Lung (tissue), 12 donors: ENCODE measurements around the gene USP19. TPM values are rescaled to one million over a fixed set of nuclear protein-coding genes. Genes with fewer than 3 reads are reported as not detected.

Experiments used
- ATAC-seq: fragments of 200-7000 bp; cut with Tn5 transposase; one replicate; pipeline ENCODE4 v1.9.1; 2020; ENCODE audit warnings: moderate number of reproducible peaks; ENCODE audit not compliant: insufficient read depth, low FRiP score
- DNase-seq, 3 donors: peaks; one replicate each; pipeline ENCODE4 v3.0.0-alpha.2; 2013 to 2017
- H3K27ac ChIP-seq, 2 donors: one replicate each; pipeline ENCODE4 v1.5.1; 2013; ENCODE audit warnings: mild to moderate bottlenecking in 2 of 2, moderate library complexity in 2 of 2, control low read depth in 1 of 2, inconsistent platforms in 1 of 2, low read depth in 1 of 2, low read length in 1 of 2
- H3K27me3 ChIP-seq, 3 donors: one replicate each; pipeline ENCODE4 v1.5.1; 2013; ENCODE audit warnings: low read length in 2 of 3; ENCODE audit not compliant: control insufficient read depth in 3 of 3, insufficient read depth in 3 of 3
- H3K36me3 ChIP-seq, 4 donors: one replicate each; pipeline ENCODE4 v1.5.1; 2013; ENCODE audit warnings: low read length in 4 of 4, mild to moderate bottlenecking in 1 of 4, moderate library complexity in 1 of 4; ENCODE audit not compliant: control insufficient read depth in 4 of 4, insufficient read depth in 4 of 4
- H3K4me1 ChIP-seq, 5 donors: one replicate each; pipeline ENCODE4 v1.5.1; 2013; ENCODE audit warnings: low read length in 5 of 5, mild to moderate bottlenecking in 2 of 5, moderate library complexity in 1 of 5; ENCODE audit not compliant: control insufficient read depth in 5 of 5, insufficient read depth in 5 of 5
- H3K4me3 ChIP-seq: one replicate; pipeline ENCODE4 v1.5.1; 2013; ENCODE audit warnings: mild to moderate bottlenecking, control low read depth, moderate library complexity
- H3K9ac ChIP-seq, 2 donors: one replicate each; pipeline ENCODE4 v1.5.1; 2013; ENCODE audit warnings: low read length in 2 of 2, control low read depth in 1 of 2; ENCODE audit not compliant: insufficient read depth in 1 of 2
- H3K9me3 ChIP-seq, 4 donors: one replicate each; pipeline ENCODE4 v1.5.1; 2013; ENCODE audit warnings: low read length in 3 of 4, mild to moderate bottlenecking in 1 of 4, moderate library complexity in 1 of 4; ENCODE audit not compliant: control insufficient read depth in 4 of 4, insufficient read depth in 3 of 4
- WGBS, 2 donors: extraction: QIAGEN DNeasy Blood & Tissue Kit; methylation state at CpG; one replicate each; pipeline ENCODE4 v1.1.7; 2013; 5-methylcytosine and 5-hydroxymethylcytosine counted together
- polyA plus RNA-seq, 2 donors: library from polyadenylated mRNA; stranded (reverse); fragments of 200-250 nt; gene quantifications; one replicate each; pipeline ENCODE4 v1.2.1, GENCODE V29; 2013
- total RNA-seq, 2 donors: library from RNA; depleted of rRNA in 1 of 2; stranded (reverse); fragments of >200 nt in 1 of 2; gene quantifications; one replicate each; pipeline ENCODE4 v1.2.1, GENCODE V29; 2014 to 2021
- TF ChIP-seq, protein P1 (sequence below): IDR thresholded peaks from 2 replicates; pipeline ENCODE4 v1.5.1; 2012; ENCODE audit warnings: mild to moderate bottlenecking; ENCODE audit errors: control extremely low read depth, extremely low read depth
- donor health status: control.
- donor health status: control.
- donor health status: Bipolar disorder and iron deficiency.
- donor health status: healthy.
- donor health status: DM: yes; HTN: yes; CAD: no.

USP19 gene
- total and polyA plus RNA-seq, 4 donors: 20.3 to 63.1 (median 40.1) TPM

GRCh38 chr3:49132073-49132436 is 11.4 kb upstream of the USP19 start:
- DNase-seq (no peak), ATAC-seq (no peak)
- peak overlapping the region; percentile 69 for H3K4me3 ChIP-seq
- H3K9ac ChIP-seq: peak overlapping the region; percentile 63 to 94
- peaks cover 0 to 12% (median 9%) of the 10 kb centered on the region in 5 donors for H3K4me1 ChIP-seq
- no peaks in the 10 kb centered on the region for H3K9me3 ChIP-seq
- peak overlapping the region; percentile 88 to 91 for H3K27ac ChIP-seq
- TF ChIP-seq, protein P1, sequence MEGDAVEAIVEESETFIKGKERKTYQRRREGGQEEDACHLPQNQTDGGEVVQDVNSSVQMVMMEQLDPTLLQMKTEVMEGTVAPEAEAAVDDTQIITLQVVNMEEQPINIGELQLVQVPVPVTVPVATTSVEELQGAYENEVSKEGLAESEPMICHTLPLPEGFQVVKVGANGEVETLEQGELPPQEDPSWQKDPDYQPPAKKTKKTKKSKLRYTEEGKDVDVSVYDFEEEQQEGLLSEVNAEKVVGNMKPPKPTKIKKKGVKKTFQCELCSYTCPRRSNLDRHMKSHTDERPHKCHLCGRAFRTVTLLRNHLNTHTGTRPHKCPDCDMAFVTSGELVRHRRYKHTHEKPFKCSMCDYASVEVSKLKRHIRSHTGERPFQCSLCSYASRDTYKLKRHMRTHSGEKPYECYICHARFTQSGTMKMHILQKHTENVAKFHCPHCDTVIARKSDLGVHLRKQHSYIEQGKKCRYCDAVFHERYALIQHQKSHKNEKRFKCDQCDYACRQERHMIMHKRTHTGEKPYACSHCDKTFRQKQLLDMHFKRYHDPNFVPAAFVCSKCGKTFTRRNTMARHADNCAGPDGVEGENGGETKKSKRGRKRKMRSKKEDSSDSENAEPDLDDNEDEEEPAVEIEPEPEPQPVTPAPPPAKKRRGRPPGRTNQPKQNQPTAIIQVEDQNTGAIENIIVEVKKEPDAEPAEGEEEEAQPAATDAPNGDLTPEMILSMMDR: no peak
- 50 to 61% methylated on average over 9 of the region's 9 CpGs for WGBS, 2 donors
- peaks cover 4 to 17% (median 13%) of the 10 kb centered on the region in 4 donors for H3K36me3 ChIP-seq
- no peaks in the 10 kb centered on the region for H3K27me3 ChIP-seq

DNA sequence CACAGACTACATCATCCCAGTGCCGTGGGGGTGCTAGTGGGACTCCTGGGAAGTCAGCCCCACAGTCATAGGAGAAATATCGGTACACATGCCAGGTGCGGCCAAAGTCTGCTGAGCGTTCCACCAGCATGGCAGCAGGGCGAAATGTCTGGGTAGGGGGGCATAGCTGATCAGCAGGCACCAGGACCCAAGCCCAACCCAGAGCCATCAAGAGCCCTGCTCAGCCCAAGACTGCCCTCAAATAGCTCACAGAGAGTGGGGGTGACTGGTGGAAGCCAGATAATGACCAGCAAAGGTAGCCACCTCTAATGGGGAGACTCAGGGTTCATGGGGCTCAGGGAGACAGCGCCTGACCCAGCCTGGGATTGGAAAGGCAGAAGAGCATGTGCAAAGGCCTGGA is 11.0 kb upstream of the USP19 start:
- ATAC-seq: no peak
- TF ChIP-seq, protein P1: no peak

DNA sequence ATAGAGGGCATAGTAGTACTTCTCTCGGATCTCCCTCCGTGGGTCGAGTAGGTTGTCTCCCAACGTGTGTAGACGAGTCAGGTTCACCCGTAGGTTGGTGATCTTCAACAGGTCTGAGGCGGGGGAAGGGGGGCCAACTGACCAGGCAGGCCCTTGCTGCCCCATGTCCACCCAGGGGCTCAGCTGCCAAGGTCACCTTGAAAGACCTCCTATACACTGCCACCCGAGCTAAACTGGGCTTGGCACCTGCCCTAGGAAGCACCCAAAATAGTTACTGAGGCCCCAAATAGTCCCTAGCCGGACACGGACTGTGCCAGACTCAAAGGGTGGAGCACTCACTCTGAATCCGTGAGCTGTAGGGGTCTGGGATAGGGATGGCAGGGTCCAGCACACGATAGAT is 10.4 kb upstream of the USP19 start:
- ATAC-seq: no peak
- no peak overlapping the region for H3K9ac ChIP-seq
- DNase-seq: no peak
- whole genome bisulfite sequencing, 2 donors: 82 to 88% methylated on average over 12 of the region's 12 CpGs
- H3K9me3 ChIP-seq: no peaks in the 10 kb centered on the region
- H3K4me1 ChIP-seq: peaks cover 0 to 12% (median 9%) of the 10 kb centered on the region in 5 donors
- H3K27ac ChIP-seq: no peak overlapping the region
- no peak overlapping the region for H3K4me3 ChIP-seq
- TF ChIP-seq, protein P1: no peak
- peaks cover 4 to 24% (median 20%) of the 10 kb centered on the region in 4 donors for H3K36me3 ChIP-seq
- no peaks in the 10 kb centered on the region for H3K27me3 ChIP-seq

More for the DNA sequence above, 11.0 kb upstream of the USP19 start:
- Histone ChIP-seq H3K9me3 (no peaks in the 10 kb centered on the region), H3K4me3 (no peak overlapping the region), H3K4me1 (peaks cover 0 to 12% (median 9%) of the 10 kb centered on the region in 5 donors), H3K36me3 (peaks cover 4 to 20% (median 15%) of the 10 kb centered on the region in 4 donors), H3K9ac (peak overlapping the region; percentile 63 to 94), H3K27me3 (no peaks in the 10 kb centered on the region), H3K27ac (peak overlapping the region; percentile 88 to 91)
- no peak for DNase-seq
- WGBS, 2 donors: 92 to 95% methylated on average over 6 of the region's 6 CpGs

DNA sequence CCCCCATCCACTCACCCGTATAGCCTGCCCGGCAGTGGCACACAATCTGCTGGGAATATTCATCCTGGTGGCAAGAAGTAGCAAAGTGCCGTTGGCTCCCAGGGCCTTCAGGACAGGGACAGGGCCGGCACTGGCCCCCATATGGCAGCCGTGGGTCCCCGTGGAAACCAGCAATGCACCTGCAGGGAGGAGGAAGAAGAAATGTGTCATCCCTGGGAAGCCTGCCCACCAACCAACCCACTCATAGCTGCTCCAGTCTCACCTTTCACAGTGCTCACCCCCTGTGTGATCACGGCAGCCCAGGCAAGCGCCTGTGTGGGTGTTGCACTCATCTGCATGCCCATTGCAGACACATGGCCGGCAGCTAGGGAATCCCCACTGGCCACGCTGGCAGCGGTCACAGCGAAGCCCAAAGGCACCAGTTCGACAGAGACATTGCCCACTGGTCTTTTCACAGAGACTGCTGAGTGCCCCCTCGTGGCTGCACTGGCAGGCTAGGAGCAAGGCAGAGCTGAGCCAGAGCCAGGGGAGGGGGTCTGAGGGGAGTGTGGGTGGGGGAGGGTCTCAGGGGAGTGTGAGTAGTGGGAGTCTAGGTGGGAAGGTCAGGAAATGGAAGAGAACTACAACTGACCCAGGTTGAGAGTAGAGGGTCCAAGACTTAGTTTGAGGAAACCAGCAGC is 4.5 kb upstream of the USP19 start:
- WGBS, 2 donors: 82 to 90% methylated on average over 14 of the region's 14 CpGs
- TF ChIP-seq, protein P1: no peak
- peaks cover 11 to 58% (median 42%) of the 10 kb centered on the region in 4 donors for H3K36me3 ChIP-seq

More for the DNA sequence above, 4.5 kb upstream of the USP19 start:
- Histone ChIP-seq H3K27ac (no peak overlapping the region), H3K4me3 (no peak overlapping the region), H3K27me3 (no peaks in the 10 kb centered on the region), H3K9ac (no peak overlapping the region), H3K9me3 (no peaks in the 10 kb centered on the region), H3K4me1 (peaks cover 0 to 4% (median 0%) of the 10 kb centered on the region in 5 donors)
- ATAC-seq (no peak), DNase-seq (no peak)
